Vagina (tissue), 2 donors: Measurements from ENCODE around the gene PTTG1IP2. TPM values are rescaled to one million over a fixed set of nuclear protein-coding genes. Genes with fewer than 3 reads are reported as not detected.

ENCODE experiments used
- DNase-seq, 2 donors: peaks; one replicate each; pipeline ENCODE4 v3.0.0-alpha.2; 2017; ENCODE audit errors: extremely low spot score in 2 of 2
- H3K27ac ChIP-seq: fragments of 200-600 bp; sonication (generic); one replicate; pipeline ENCODE4 v1.5.1; 2019
- H3K27me3 ChIP-seq: fragments of 200-600 bp; sonication (generic); one replicate; pipeline ENCODE4 v1.5.1; 2019
- H3K36me3 ChIP-seq, 2 donors: fragments of 200-600 bp; sonication (generic); one replicate each; pipeline ENCODE4 v1.5.1; 2017 to 2019
- H3K4me1 ChIP-seq: fragments of 200-600 bp; sonication (generic); one replicate; pipeline ENCODE4 v1.5.1; 2019
- H3K4me3 ChIP-seq, 2 donors: fragments of 200-600 bp; sonication (generic); 1 replicate in 1 of 2; 2 replicates in 1 of 2; pipeline ENCODE4 v1.5.1; 2016 to 2019
- H3K9me3 ChIP-seq: fragments of 200-600 bp; sonication (generic); one replicate; pipeline ENCODE4 v1.5.1; 2019
- CTCF ChIP-seq, 3 experiments: fragments of 450-650 bp in 2 of 3; fragments of 200-600 bp in 1 of 3; sonication (generic) in 1 of 3; IDR thresholded peaks; one replicate each; pipeline ENCODE4 v1.5.1; 2017 to 2019; ENCODE audit warnings: antibody characterized with exemption in 3 of 3, mild to moderate bottlenecking in 2 of 3, moderate library complexity in 2 of 3
- POLR2A ChIP-seq, 2 donors: fragments of 450-650 bp; IDR thresholded peaks; one replicate each; pipeline ENCODE4 v1.6.1; 2017; ENCODE audit warnings: antibody characterized with exemption in 2 of 2, mild to moderate bottlenecking in 2 of 2, moderate library complexity in 2 of 2
- POLR2AphosphoS5 ChIP-seq, 2 donors: sonication (generic); formaldehyde crosslinking; IDR thresholded peaks; one replicate each; pipeline ENCODE4 v1.9.0; 2017; ENCODE audit warnings: antibody characterized with exemption in 2 of 2, mild to moderate bottlenecking in 2 of 2, low read depth in 1 of 2; ENCODE audit not compliant: insufficient read depth in 1 of 2
- intact Hi-C: fragments of 100-400 bp; cut with DNase I; formaldehyde crosslinking; loops from one replicate; pipeline ENCODE4 v1.15.1; 2023
- total RNA-seq: library from RNA; depleted of rRNA; stranded (reverse); fragments of >200 nt; gene quantifications from one replicate; pipeline ENCODE4 v1.2.3, GENCODE V29; 2016

PTTG1IP2 gene
- total RNA-seq, 1 donor from 2014 or later, result not detected

GRCh38 chr7:90432752-90433151 is 36.7 kb upstream of the PTTG1IP2 start:
- Histone ChIP-seq H3K4me3 (no peak overlapping the region), H3K27ac (no peak overlapping the region), H3K4me1 (no peaks in the 10 kb centered on the region), H3K36me3 (no peaks in the 10 kb centered on the region), H3K9me3 (no peaks in the 10 kb centered on the region), H3K27me3 (no peaks in the 10 kb centered on the region)
- TF ChIP-seq POLR2A (IDR thresholded peaks at IDR 0.05) (no peak), CTCF (IDR thresholded peaks at IDR 0.05) (no peak), POLR2AphosphoS5 (IDR thresholded peaks at IDR 0.05; ENCODE audit: insufficient read depth in 1 of 2, low read depth in 1 of 2) (no peak)
- intact Hi-C loops, result no loop called here
- DNase-seq, result no peak

GRCh38 chr7:90433221-90433620 is 36.2 kb upstream of the PTTG1IP2 start:
- no peaks in the 10 kb centered on the region for H3K9me3 ChIP-seq
- no peak for DNase-seq
- no peaks in the 10 kb centered on the region for H3K27me3 ChIP-seq
- no peak for TF ChIP-seq POLR2AphosphoS5 (IDR thresholded peaks at IDR 0.05; ENCODE audit: insufficient read depth in 1 of 2, low read depth in 1 of 2)
- no peak for TF ChIP-seq CTCF (IDR thresholded peaks at IDR 0.05)
- TF ChIP-seq POLR2A (IDR thresholded peaks at IDR 0.05), result no peak
- H3K4me3 ChIP-seq, result no peak overlapping the region
- H3K27ac ChIP-seq, result no peak overlapping the region
- intact Hi-C loops, result no loop called here
- H3K4me1 ChIP-seq, result no peaks in the 10 kb centered on the region
- H3K36me3 ChIP-seq, result no peaks in the 10 kb centered on the region

GRCh38 chr7:90445633-90446032 is 23.8 kb upstream of the PTTG1IP2 start:
- no peak for TF ChIP-seq POLR2AphosphoS5 (IDR thresholded peaks at IDR 0.05; ENCODE audit: insufficient read depth in 1 of 2, low read depth in 1 of 2)
- TF ChIP-seq POLR2A (IDR thresholded peaks at IDR 0.05), result no peak
- no peak for TF ChIP-seq CTCF (IDR thresholded peaks at IDR 0.05)
- no peak overlapping the region for H3K4me3 ChIP-seq

GRCh38 chr7:90446137-90446899 is 23.1 kb upstream of the PTTG1IP2 start:
- H3K9me3 ChIP-seq, result no peaks in the 10 kb centered on the region
- H3K36me3 ChIP-seq, result no peaks in the 10 kb centered on the region
- no peak overlapping the region for H3K27ac ChIP-seq
- intact Hi-C loops, result no loop called here
- H3K4me3 ChIP-seq, result no peak overlapping the region
- TF ChIP-seq CTCF (IDR thresholded peaks at IDR 0.05), result no peak
- TF ChIP-seq POLR2A (IDR thresholded peaks at IDR 0.05), result no peak
- TF ChIP-seq POLR2AphosphoS5 (IDR thresholded peaks at IDR 0.05; ENCODE audit: insufficient read depth in 1 of 2, low read depth in 1 of 2), result no peak
- H3K27me3 ChIP-seq, result no peaks in the 10 kb centered on the region
- no peaks in the 10 kb centered on the region for H3K4me1 ChIP-seq
- DNase-seq, result no peak

More at GRCh38 chr7:90445633-90446032, 23.8 kb upstream of the PTTG1IP2 start:
- Histone ChIP-seq H3K4me1 (no peaks in the 10 kb centered on the region), H3K9me3 (no peaks in the 10 kb centered on the region), H3K27me3 (no peaks in the 10 kb centered on the region), H3K27ac (no peak overlapping the region), H3K36me3 (no peaks in the 10 kb centered on the region)
- no peak for DNase-seq
- intact Hi-C loops, result no loop called here

GRCh38 chr7:90453259-90453891 is 16.1 kb upstream of the PTTG1IP2 start:
- H3K9me3 ChIP-seq, result no peaks in the 10 kb centered on the region
- H3K4me3 ChIP-seq, result no peak overlapping the region
- no peak overlapping the region for H3K27ac ChIP-seq
- no peaks in the 10 kb centered on the region for H3K36me3 ChIP-seq
- H3K27me3 ChIP-seq, result no peaks in the 10 kb centered on the region
- peaks cover 8% of the 10 kb centered on the region for H3K4me1 ChIP-seq
- no peak for DNase-seq
- intact Hi-C loops, result loop anchor here (10.0 kb wide), 1 partner anchor 171 kb away; no protein-coding TSS in a partner anchor
- TF ChIP-seq POLR2A (IDR thresholded peaks at IDR 0.05), result no peak
- TF ChIP-seq POLR2AphosphoS5 (IDR thresholded peaks at IDR 0.05; ENCODE audit: insufficient read depth in 1 of 2, low read depth in 1 of 2), result no peak
- TF ChIP-seq CTCF (IDR thresholded peaks at IDR 0.05), result no peak
